ENCODE measurements around the gene SEZ6. TPM values are rescaled to one million over a fixed set of nuclear protein-coding genes. Genes with fewer than 3 reads are reported as not detected.

Gene SEZ6
- total RNA-seq, 1 experiment from 2014 or later, result not detected

DNA sequence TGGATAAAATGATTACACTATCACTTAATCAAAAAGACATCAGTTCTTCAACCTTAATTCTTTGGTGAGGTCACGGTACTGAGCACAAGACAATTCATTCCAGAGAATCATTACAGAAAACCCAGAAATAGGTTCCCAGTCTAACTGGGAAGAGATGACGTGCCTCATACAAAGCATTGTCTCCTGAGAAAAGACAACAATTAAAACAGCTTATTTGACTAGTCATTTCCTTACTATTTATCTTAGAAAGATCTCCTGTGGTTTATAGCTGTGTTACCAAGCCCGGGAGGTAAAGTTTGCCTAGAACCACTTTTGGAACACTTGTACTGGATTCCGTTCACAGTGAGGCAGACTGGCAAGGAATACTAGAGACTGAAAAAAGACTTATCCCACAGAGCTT lies 59.6 kb downstream of the SEZ6 start:
- ChIA-PET CTCF (no interaction called here), POLR2A (no interaction called here)
- in situ Hi-C loops (cut with HindIII; ENCODE audit: low pct_unique_long_range_greater_than_20kb, low sequenced_read_pairs), result no loop called here
- DNase-seq (ENCODE audit: low read depth, low spot score) (no peak), ATAC-seq (no peak)
- no peaks in the 10 kb centered on the region for H3K9me3 ChIP-seq (ENCODE audit: control insufficient read depth, insufficient read depth, low read depth, low read length)
- TSS peak; percentile 28 for BruUV-seq (replicated peaks)
- H3K4me3 ChIP-seq (ENCODE audit: low read depth in 2 of 2, low read length in 2 of 2), result no peak overlapping the region
- H3K4me1 ChIP-seq (ENCODE audit: control insufficient read depth, insufficient read depth, low read length), result peaks cover 42% of the 10 kb centered on the region
- intact Hi-C loops (cut with micrococcal nuclease; ENCODE audit: unreplicated experiment), result no loop called here
- peaks cover 8% of the 10 kb centered on the region for H3K36me3 ChIP-seq (ENCODE audit: control insufficient read depth, insufficient read depth, low read length)
- no peak for TF ChIP-seq TCF7L2 (IDR thresholded peaks at IDR 0.05; ENCODE audit: low read depth, low read length)
- no peak for TF ChIP-seq SIN3A (IDR thresholded peaks at IDR 0.05; ENCODE audit: borderline replicate concordance, insufficient read depth, low read depth, low read length)
- TF ChIP-seq POLR2AphosphoS5 (IDR thresholded peaks at IDR 0.05; ENCODE audit: low read depth, low read length), result no peak
- TF ChIP-seq, protein P1, sequence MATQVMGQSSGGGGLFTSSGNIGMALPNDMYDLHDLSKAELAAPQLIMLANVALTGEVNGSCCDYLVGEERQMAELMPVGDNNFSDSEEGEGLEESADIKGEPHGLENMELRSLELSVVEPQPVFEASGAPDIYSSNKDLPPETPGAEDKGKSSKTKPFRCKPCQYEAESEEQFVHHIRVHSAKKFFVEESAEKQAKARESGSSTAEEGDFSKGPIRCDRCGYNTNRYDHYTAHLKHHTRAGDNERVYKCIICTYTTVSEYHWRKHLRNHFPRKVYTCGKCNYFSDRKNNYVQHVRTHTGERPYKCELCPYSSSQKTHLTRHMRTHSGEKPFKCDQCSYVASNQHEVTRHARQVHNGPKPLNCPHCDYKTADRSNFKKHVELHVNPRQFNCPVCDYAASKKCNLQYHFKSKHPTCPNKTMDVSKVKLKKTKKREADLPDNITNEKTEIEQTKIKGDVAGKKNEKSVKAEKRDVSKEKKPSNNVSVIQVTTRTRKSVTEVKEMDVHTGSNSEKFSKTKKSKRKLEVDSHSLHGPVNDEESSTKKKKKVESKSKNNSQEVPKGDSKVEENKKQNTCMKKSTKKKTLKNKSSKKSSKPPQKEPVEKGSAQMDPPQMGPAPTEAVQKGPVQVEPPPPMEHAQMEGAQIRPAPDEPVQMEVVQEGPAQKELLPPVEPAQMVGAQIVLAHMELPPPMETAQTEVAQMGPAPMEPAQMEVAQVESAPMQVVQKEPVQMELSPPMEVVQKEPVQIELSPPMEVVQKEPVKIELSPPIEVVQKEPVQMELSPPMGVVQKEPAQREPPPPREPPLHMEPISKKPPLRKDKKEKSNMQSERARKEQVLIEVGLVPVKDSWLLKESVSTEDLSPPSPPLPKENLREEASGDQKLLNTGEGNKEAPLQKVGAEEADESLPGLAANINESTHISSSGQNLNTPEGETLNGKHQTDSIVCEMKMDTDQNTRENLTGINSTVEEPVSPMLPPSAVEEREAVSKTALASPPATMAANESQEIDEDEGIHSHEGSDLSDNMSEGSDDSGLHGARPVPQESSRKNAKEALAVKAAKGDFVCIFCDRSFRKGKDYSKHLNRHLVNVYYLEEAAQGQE (IDR thresholded peaks at IDR 0.05; ENCODE audit: insufficient read depth in 1 of 2, low read depth in 2 of 2, low read length in 1 of 2), result no peak
- TF ChIP-seq CTCF (IDR thresholded peaks at IDR 0.05), result no peak
- H3K27me3 ChIP-seq (ENCODE audit: control insufficient read depth, insufficient read depth, low read length), result no peaks in the 10 kb centered on the region
- H3K27ac ChIP-seq (ENCODE audit: low read length), result peak overlapping the region; percentile 29; the same call in 1 of the 2 replicates

- Histone ChIP-seq H3K27ac (ENCODE audit: low read length) (no peak overlapping the region), H3K9me3 (ENCODE audit: control insufficient read depth, insufficient read depth, low read depth, low read length) (no peaks in the 10 kb centered on the region), H3K4me3 (ENCODE audit: low read depth in 2 of 2, low read length in 2 of 2) (no peak overlapping the region), H3K36me3 (ENCODE audit: control insufficient read depth, insufficient read depth, low read length) (peaks cover 6% of the 10 kb centered on the region), H3K4me1 (ENCODE audit: control insufficient read depth, insufficient read depth, low read length) (peaks cover 53% of the 10 kb centered on the region), H3K27me3 (ENCODE audit: control insufficient read depth, insufficient read depth, low read length) (no peaks in the 10 kb centered on the region)
- in situ Hi-C loops (cut with HindIII; ENCODE audit: low pct_unique_long_range_greater_than_20kb, low sequenced_read_pairs), result no loop called here
- BruUV-seq (replicated peaks), result no TSS peak
- POLR2A ChIA-PET, result interaction anchor here (0.5 kb wide), 2 partner anchors 106 to 234 kb away, joined by 4 to 6 read pairs; partner anchors contain the start of gene PROCA1
- TF ChIP-seq SIN3A (IDR thresholded peaks at IDR 0.05; ENCODE audit: borderline replicate concordance, insufficient read depth, low read depth, low read length) (no peak), POLR2AphosphoS5 (IDR thresholded peaks at IDR 0.05; ENCODE audit: low read depth, low read length) (no peak), CTCF (IDR thresholded peaks at IDR 0.05) (no peak), TCF7L2 (IDR thresholded peaks at IDR 0.05; ENCODE audit: low read depth, low read length) (no peak)
- TF ChIP-seq, protein P1 (IDR thresholded peaks at IDR 0.05; ENCODE audit: insufficient read depth in 1 of 2, low read depth in 2 of 2, low read length in 1 of 2), result no peak
- CTCF ChIA-PET, result no interaction called here
- ATAC-seq (no peak), DNase-seq (ENCODE audit: low read depth, low spot score) (no peak)
- intact Hi-C loops (cut with micrococcal nuclease; ENCODE audit: unreplicated experiment), result no loop called here
These were observed 60.7 kb downstream of the SEZ6 start for GRCh38 chr17:28944862-28945741.

Measured in Panc1 (cell line).